ENCODE data around the gene GCHFR.

The GCHFR gene

GRCh38 chr15:40815042-40815698 lies 51.3 kb downstream of the GCHFR start:
- no peak for FAIRE-seq
